IMR-90 (cell line): ENCODE data around the gene PLAC9. TPM values are rescaled to one million over a fixed set of nuclear protein-coding genes. Genes with fewer than 3 reads are reported as not detected.

Experiments
- ATAC-seq: fragments of 200-7000 bp; cut with Tn5 transposase; 2 replicates; pipeline ENCODE4 v1.9.1; 2020; ENCODE audit warnings: low read depth, mild to moderate bottlenecking, moderate library complexity
- BruUV-seq: library from RNA; stranded (reverse); fragments of 400-500 nt; replicated peaks from 2 replicates; lab custom pipeline; 2021; lab: Mats Ljungman, UMichigan
- CTCF ChIA-PET: fragments of 300-600 bp; formaldehyde crosslinking; extraction: SDS; loops from one replicate; lab custom pipeline; 2021; ENCODE audit warnings: antibody characterized with exemption; lab: Yijun Ruan, JAX
- POLR2A ChIA-PET: fragments of 300-600 bp; sonication (Branson Sonifier 250); formaldehyde crosslinking; loops from one replicate; lab custom pipeline; 2022; ENCODE audit warnings: antibody characterized with exemption; ENCODE audit not compliant: unreplicated experiment; lab: Charles Lee
- DNase-seq: peaks from one replicate; pipeline ENCODE4 v3.0.0; 2013
- H2AFZ ChIP-seq: replicated peaks from 2 replicates; pipeline ENCODE3; 2013; ENCODE audit warnings: low read length, mild to moderate bottlenecking; ENCODE audit not compliant: poor library complexity
- H2AK5ac ChIP-seq: 2 replicates; pipeline ENCODE4 v1.6.1; 2013; ENCODE audit warnings: low read depth, low read length, inconsistent platforms
- H2AK9ac ChIP-seq: replicated peaks from 2 replicates; pipeline ENCODE3; 2013; ENCODE audit warnings: mild to moderate bottlenecking, low read depth, low read length, moderate library complexity; ENCODE audit not compliant: poor library complexity
- H2BK120ac ChIP-seq: 2 replicates; pipeline ENCODE4 v1.6.1; 2013; ENCODE audit warnings: low read depth, low read length, inconsistent platforms
- H2BK15ac ChIP-seq: 3 replicates; pipeline ENCODE4 v1.6.1; 2013; ENCODE audit warnings: low read depth, low read length, inconsistent platforms
- H2BK20ac ChIP-seq: 2 replicates; pipeline ENCODE4 v1.6.1; 2013; ENCODE audit warnings: low read depth, mild to moderate bottlenecking, inconsistent platforms, low read length, moderate library complexity
- H2BK5ac ChIP-seq: 2 replicates; pipeline ENCODE4 v1.6.1; 2013; ENCODE audit warnings: mild to moderate bottlenecking, low read depth, low read length, inconsistent platforms; ENCODE audit not compliant: poor library complexity, severe bottlenecking
- H3K14ac ChIP-seq: replicated peaks from 2 replicates; pipeline ENCODE4 v1.6.1; 2013; ENCODE audit warnings: low read depth, low read length, inconsistent platforms
- H3K18ac ChIP-seq: 2 replicates; pipeline ENCODE4 v1.6.1; 2013; ENCODE audit warnings: low read depth, low read length, control low read depth
- H3K23ac ChIP-seq: 2 replicates; pipeline ENCODE4 v1.6.1; 2013; ENCODE audit warnings: low read depth, low read length, inconsistent platforms
- H3K27ac ChIP-seq: 2 replicates; pipeline ENCODE4 v1.5.1; 2013; ENCODE audit warnings: mild to moderate bottlenecking, control low read depth, low read length; ENCODE audit not compliant: insufficient read depth
- H3K27me3 ChIP-seq: 2 replicates; pipeline ENCODE4 v1.6.1; 2013; ENCODE audit warnings: low read length; ENCODE audit not compliant: control insufficient read depth, insufficient read depth
- H3K36me3 ChIP-seq: 2 replicates; pipeline ENCODE4 v1.6.1; 2013; ENCODE audit warnings: low read length, mixed read lengths; ENCODE audit not compliant: control insufficient read depth, insufficient read depth
- H3K4ac ChIP-seq: 2 replicates; pipeline ENCODE4 v1.6.1; 2013; ENCODE audit warnings: low read depth, low read length, inconsistent platforms
- H3K4me1 ChIP-seq: 2 replicates; pipeline ENCODE4 v1.6.1; 2013; ENCODE audit warnings: low read length, mixed read lengths; ENCODE audit not compliant: control insufficient read depth, insufficient read depth
- H3K4me2 ChIP-seq: 2 replicates; pipeline ENCODE4 v1.6.1; 2013; ENCODE audit warnings: low read depth, mild to moderate bottlenecking, control low read depth, low read length, moderate library complexity
- H3K4me3 ChIP-seq: 2 replicates; pipeline ENCODE4 v1.5.1; 2013; ENCODE audit warnings: low read depth, mild to moderate bottlenecking, control low read depth, low read length, moderate library complexity; ENCODE audit not compliant: insufficient read depth
- H3K56ac ChIP-seq: 2 replicates; pipeline ENCODE4 v1.6.1; 2013; ENCODE audit warnings: low read length, inconsistent platforms; ENCODE audit not compliant: insufficient read depth; ENCODE audit errors: extremely low read depth
- H3K79me1 ChIP-seq, 2 experiments: 2 replicates each; pipeline ENCODE4 v1.6.1; 2013; ENCODE audit warnings: low read length in 2 of 2, inconsistent platforms in 1 of 2, low read depth in 1 of 2
- H3K9ac ChIP-seq: 2 replicates; pipeline ENCODE4 v1.6.1; 2013; ENCODE audit warnings: low read depth, low read length, control low read depth
- H3K9me1 ChIP-seq: 2 replicates; pipeline ENCODE4 v1.6.1; 2013; ENCODE audit warnings: low read length, inconsistent platforms; ENCODE audit not compliant: insufficient read depth
- H3K9me3 ChIP-seq: 2 replicates; pipeline ENCODE4 v1.6.1; 2013; ENCODE audit warnings: low read length; ENCODE audit not compliant: control insufficient read depth, insufficient read depth
- H4K20me1 ChIP-seq: 2 replicates; pipeline ENCODE4 v1.6.1; 2013; ENCODE audit warnings: low read length, inconsistent platforms; ENCODE audit not compliant: insufficient read depth
- H4K5ac ChIP-seq: 2 replicates; pipeline ENCODE4 v1.6.1; 2013; ENCODE audit warnings: mild to moderate bottlenecking, low read depth, low read length, control low read depth
- H4K8ac ChIP-seq, 2 experiments: 2 replicates each; pipeline ENCODE4 v1.6.1; 2013; ENCODE audit warnings: low read depth in 2 of 2, low read length in 2 of 2, control low read depth in 1 of 2, inconsistent platforms in 1 of 2
- H4K91ac ChIP-seq: 2 replicates; pipeline ENCODE4 v1.6.1; 2013; ENCODE audit warnings: low read depth, low read length, inconsistent platforms; ENCODE audit not compliant: insufficient read depth
- BHLHE40 ChIP-seq: fragments of 150-350 bp; IDR thresholded peaks from 2 replicates; pipeline ENCODE4 v1.6.1; 2016; ENCODE audit warnings: mild to moderate bottlenecking, low read depth, low read length
- CEBPB ChIP-seq: IDR thresholded peaks from 2 replicates; pipeline ENCODE4 v1.6.1; 2012; ENCODE audit warnings: low read depth, low read length, improper control_type of control experiment
- CHD1 ChIP-seq: IDR thresholded peaks from 2 replicates; pipeline ENCODE4 v1.6.1; 2012; ENCODE audit warnings: low read depth, low read length, improper control_type of control experiment
- FOS ChIP-seq: fragments of 150-350 bp; IDR thresholded peaks from 2 replicates; pipeline ENCODE4 v1.6.1; 2016; ENCODE audit warnings: low read depth, low read length
- MAFK ChIP-seq: IDR thresholded peaks from 2 replicates; pipeline ENCODE4 v1.6.1; 2012; ENCODE audit warnings: low read depth, low read length, improper control_type of control experiment
- MAZ ChIP-seq: IDR thresholded peaks from 2 replicates; pipeline ENCODE4 v1.6.1; 2012; ENCODE audit warnings: low read depth, mild to moderate bottlenecking, low read length, improper control_type of control experiment, moderate library complexity, borderline replicate concordance
- MXI1 ChIP-seq: IDR thresholded peaks from 2 replicates; pipeline ENCODE4 v1.6.1; 2012; ENCODE audit warnings: low read depth, mild to moderate bottlenecking, low read length, moderate library complexity, borderline replicate concordance
- NFE2L2 ChIP-seq: fragments of 150-350 bp; IDR thresholded peaks from 2 replicates; pipeline ENCODE4 v1.6.1; 2016; ENCODE audit warnings: low read depth, mild to moderate bottlenecking, low read length
- POLR2A ChIP-seq: IDR thresholded peaks from 2 replicates; pipeline ENCODE4 v1.6.1; 2012; ENCODE audit warnings: mild to moderate bottlenecking, low read depth, low read length
- RAD21 ChIP-seq: IDR thresholded peaks from 2 replicates; pipeline ENCODE4 v1.6.1; 2012; ENCODE audit warnings: low read length, improper control_type of control experiment
- RCOR1 ChIP-seq: IDR thresholded peaks from 2 replicates; pipeline ENCODE4 v1.6.1; 2012; ENCODE audit warnings: mild to moderate bottlenecking, low read length, improper control_type of control experiment; ENCODE audit not compliant: insufficient replicate concordance
- RFX5 ChIP-seq: IDR thresholded peaks from 2 replicates; pipeline ENCODE4 v1.8.0; 2012; ENCODE audit warnings: low read depth, mild to moderate bottlenecking, low read length, moderate library complexity
- SMC3 ChIP-seq: fragments of 150-350 bp; IDR thresholded peaks from 2 replicates; pipeline ENCODE4 v1.6.1; 2016; ENCODE audit warnings: low read depth, mild to moderate bottlenecking, antibody characterized with exemption, low read length, moderate library complexity
- WGBS, 2 experiments: methylation state at CpG; one replicate each; pipeline versions ENCODE4 v1.1.5 to v1.1.7; 2013; ENCODE audit warnings: missing lambda C conversion rate in 2 of 2; ENCODE audit not compliant: insufficient read length in 1 of 2; ENCODE audit errors: extremely low coverage in 2 of 2; 5-methylcytosine and 5-hydroxymethylcytosine counted together
- dilution Hi-C: fragments of 300-500 bp; cut with HindIII; formaldehyde crosslinking; loops from one replicate; pipeline ENCODE4 v1.14.3; 2018; ENCODE audit warnings: low sequenced_read_pairs; ENCODE audit not compliant: unreplicated experiment
- in situ Hi-C: fragments of 300-500 bp; cut with MboI; formaldehyde crosslinking; loops from 3 replicates; pipeline ENCODE4 v1.14.3; 2019; ENCODE audit warnings: low sequenced_read_pairs, inconsistent platforms, mixed read lengths
- intact Hi-C: fragments of 100-400 bp; cut with micrococcal nuclease; formaldehyde crosslinking; loops from 2 replicates; pipeline ENCODE4 v1.10.0; 2022
- polyA plus RNA-seq, 3 experiments: library from polyadenylated mRNA; depleted of rRNA; stranded (reverse); fragments of >200 nt; gene quantifications; 2 replicates each; pipeline ENCODE4 v1.2.3, GENCODE V29; 2012; ENCODE audit warnings: low replicate concordance in 1 of 3
- total RNA-seq: library from RNA; depleted of rRNA; stranded (reverse); fragments of >200 nt; gene quantifications from 2 replicates; pipeline ENCODE4 v1.2.3, GENCODE V29; 2012
- TF ChIP-seq, protein P1 (sequence below): fragments of 150-350 bp; IDR thresholded peaks from 2 replicates; pipeline ENCODE4 v1.6.1; 2017; ENCODE audit warnings: mild to moderate bottlenecking, antibody characterized with exemption, low read length, low read depth
- TF ChIP-seq, protein P2 (sequence below): conservative IDR thresholded peaks from 2 replicates; pipeline ENCODE4 v1.5.1; 2012; ENCODE audit warnings: mild to moderate bottlenecking, low read depth, low read length, improper control_type of control experiment
- TF ChIP-seq, protein P3 (sequence below): fragments of 150-350 bp; IDR thresholded peaks from 2 replicates; pipeline ENCODE4 v1.6.1; 2016; ENCODE audit warnings: low read depth, mild to moderate bottlenecking, low read length, moderate library complexity, borderline replicate concordance

Gene PLAC9
- total and polyA plus RNA-seq, 2 of the 4 experiments (the other 2 are of a cell fraction): 1.6 to 12.2 TPM

DNA sequence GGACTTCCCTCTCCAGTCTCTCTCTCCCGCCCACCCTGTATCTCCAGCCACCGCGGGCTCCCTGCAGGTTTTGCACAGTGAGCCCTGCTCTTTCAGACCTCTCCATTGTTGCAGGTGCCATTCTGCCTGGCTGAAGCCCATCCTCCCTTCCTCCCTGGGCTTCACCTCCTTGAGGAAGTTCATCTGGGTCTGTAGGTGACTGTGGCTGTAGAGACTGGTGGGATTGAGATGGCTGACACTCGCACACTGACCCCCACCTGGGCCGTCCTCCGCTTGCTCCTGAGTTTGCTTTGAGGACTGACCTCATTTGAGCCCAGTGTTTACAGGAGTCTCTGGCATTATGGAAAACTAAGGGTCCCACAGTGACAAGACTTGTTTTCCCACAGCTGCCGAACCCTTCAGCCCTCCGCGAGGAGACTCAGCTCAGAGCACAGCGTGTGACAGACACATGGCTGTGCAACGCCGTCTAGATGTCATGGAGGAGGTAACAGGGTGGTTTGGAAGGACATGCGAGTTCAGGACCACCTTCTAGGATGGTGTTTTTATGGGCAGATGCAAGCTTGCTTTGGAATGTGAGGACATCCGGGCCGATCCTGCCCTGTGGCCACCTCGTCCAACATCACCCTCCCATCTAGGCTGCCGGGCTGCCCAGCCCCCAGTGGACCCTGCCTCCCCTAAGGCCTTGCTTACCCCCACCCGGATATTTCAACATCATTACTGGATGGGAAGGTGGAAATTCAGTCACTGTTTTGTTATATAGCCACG is 9.3 kb downstream of the PLAC9 start:
- ChIA-PET CTCF (no interaction called here), POLR2A (no interaction called here)
- no peak overlapping the region for H3K18ac ChIP-seq
- H3K9me3 ChIP-seq: no peaks in the 10 kb centered on the region
- ATAC-seq: no peak
- H3K4ac ChIP-seq: no peak overlapping the region
- H2BK5ac ChIP-seq: no peak overlapping the region
- no peak overlapping the region for H4K5ac ChIP-seq
- intact Hi-C loops: no loop called here
- H2AK5ac ChIP-seq: no peak overlapping the region
- no peak overlapping the region for H4K91ac ChIP-seq
- in situ Hi-C loops: no loop called here
- H3K23ac ChIP-seq: no peak overlapping the region
- no peak overlapping the region for H2BK20ac ChIP-seq
- no peak overlapping the region for H3K4me2 ChIP-seq
- H3K14ac ChIP-seq: no peak overlapping the region
- no peak overlapping the region for H2BK120ac ChIP-seq
- no peak overlapping the region for H3K56ac ChIP-seq
- WGBS, 2 experiments: 79% methylated on average over 3 of the region's 19 CpGs; no CpG with 5 or more reads in 1 of the 2 experiments
- no peaks in the 10 kb centered on the region for H3K36me3 ChIP-seq
- H3K9me1 ChIP-seq: peaks cover 7% of the 10 kb centered on the region; the same call in 1 of the 2 replicates
- TF ChIP-seq, protein P1, sequence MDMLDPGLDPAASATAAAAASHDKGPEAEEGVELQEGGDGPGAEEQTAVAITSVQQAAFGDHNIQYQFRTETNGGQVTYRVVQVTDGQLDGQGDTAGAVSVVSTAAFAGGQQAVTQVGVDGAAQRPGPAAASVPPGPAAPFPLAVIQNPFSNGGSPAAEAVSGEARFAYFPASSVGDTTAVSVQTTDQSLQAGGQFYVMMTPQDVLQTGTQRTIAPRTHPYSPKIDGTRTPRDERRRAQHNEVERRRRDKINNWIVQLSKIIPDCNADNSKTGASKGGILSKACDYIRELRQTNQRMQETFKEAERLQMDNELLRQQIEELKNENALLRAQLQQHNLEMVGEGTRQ: no peak
- TF ChIP-seq CEBPB (no peak), BHLHE40 (no peak), RFX5 (no peak), RAD21 (no peak), MAFK (no peak), CHD1 (no peak), MAZ (no peak), NFE2L2 (no peak), RCOR1 (no peak), POLR2A (no peak), MXI1 (no peak), SMC3 (no peak), FOS (no peak)
- TF ChIP-seq, protein P2, sequence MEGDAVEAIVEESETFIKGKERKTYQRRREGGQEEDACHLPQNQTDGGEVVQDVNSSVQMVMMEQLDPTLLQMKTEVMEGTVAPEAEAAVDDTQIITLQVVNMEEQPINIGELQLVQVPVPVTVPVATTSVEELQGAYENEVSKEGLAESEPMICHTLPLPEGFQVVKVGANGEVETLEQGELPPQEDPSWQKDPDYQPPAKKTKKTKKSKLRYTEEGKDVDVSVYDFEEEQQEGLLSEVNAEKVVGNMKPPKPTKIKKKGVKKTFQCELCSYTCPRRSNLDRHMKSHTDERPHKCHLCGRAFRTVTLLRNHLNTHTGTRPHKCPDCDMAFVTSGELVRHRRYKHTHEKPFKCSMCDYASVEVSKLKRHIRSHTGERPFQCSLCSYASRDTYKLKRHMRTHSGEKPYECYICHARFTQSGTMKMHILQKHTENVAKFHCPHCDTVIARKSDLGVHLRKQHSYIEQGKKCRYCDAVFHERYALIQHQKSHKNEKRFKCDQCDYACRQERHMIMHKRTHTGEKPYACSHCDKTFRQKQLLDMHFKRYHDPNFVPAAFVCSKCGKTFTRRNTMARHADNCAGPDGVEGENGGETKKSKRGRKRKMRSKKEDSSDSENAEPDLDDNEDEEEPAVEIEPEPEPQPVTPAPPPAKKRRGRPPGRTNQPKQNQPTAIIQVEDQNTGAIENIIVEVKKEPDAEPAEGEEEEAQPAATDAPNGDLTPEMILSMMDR: no peak
- TF ChIP-seq, protein P3, sequence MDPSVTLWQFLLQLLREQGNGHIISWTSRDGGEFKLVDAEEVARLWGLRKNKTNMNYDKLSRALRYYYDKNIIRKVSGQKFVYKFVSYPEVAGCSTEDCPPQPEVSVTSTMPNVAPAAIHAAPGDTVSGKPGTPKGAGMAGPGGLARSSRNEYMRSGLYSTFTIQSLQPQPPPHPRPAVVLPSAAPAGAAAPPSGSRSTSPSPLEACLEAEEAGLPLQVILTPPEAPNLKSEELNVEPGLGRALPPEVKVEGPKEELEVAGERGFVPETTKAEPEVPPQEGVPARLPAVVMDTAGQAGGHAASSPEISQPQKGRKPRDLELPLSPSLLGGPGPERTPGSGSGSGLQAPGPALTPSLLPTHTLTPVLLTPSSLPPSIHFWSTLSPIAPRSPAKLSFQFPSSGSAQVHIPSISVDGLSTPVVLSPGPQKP: no peak
- H4K8ac ChIP-seq: no peak overlapping the region
- peaks cover 0 to 8% of the 10 kb centered on the region in 2 experiments; a peak in 1 of 4 replicates for H3K79me1 ChIP-seq
- no peak overlapping the region for H2AFZ ChIP-seq
- peaks cover 12% of the 10 kb centered on the region for H3K4me1 ChIP-seq
- DNase-seq: no peak
- no TSS peak for BruUV-seq
- H4K20me1 ChIP-seq: no peaks in the 10 kb centered on the region
- no peak overlapping the region for H3K27ac ChIP-seq
- H3K9ac ChIP-seq: no peak overlapping the region
- no peak overlapping the region for H2BK15ac ChIP-seq
- no peak overlapping the region for H2AK9ac ChIP-seq
- dilution Hi-C loops: no loop called here
- no peak overlapping the region for H3K4me3 ChIP-seq
- no peaks in the 10 kb centered on the region for H3K27me3 ChIP-seq
